ENCODE data around the gene MSI1.
A peak's percentile ranks its signal among the peaks of the same experiment; 100 is the strongest.

MSI1 gene

DNA sequence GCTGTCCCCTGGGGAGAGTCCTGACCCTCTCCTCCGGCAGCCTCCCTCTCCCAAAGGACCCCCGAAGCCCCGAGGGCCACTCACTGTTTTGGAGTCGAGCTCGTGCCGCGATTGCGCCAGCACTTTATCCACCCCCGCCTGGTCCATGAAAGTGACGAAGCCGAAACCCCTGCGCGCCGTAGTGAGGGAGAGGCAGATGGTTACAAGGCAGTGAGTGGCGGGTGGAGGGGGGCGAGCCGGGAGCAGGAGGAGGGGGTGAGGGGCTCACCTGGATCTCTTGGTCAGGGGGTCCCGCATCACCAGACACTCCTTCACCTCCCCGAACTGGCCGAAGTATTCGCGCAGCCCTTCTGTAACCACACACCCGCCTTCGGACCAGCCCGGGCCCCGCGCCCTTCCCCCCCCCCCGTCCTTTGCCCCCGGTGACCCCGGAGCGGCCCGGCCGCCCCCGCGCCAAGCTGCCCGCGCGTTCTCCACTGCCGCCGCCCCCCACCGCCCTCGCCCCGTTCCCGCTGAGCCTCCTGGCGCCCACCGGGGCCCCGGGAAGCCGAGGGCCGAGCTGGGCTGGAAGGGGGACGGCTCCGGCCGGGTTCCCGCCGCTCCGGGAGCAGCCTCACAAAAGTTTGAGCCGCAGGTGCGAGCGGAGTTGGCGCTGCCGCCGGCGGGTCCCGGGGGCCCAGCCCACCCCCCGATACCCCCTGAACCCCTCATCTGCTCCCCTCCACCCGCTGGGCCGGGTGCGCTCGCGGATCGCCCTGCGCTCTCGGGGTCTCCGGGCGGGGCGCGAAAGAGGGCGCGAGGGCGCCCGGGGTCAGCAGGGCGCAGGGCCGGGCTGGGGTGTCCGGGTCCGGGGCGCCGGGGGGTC lies 808 bp downstream of the MSI1 start:
- Histone ChIP-seq H3K4me3 (ENCODE audit: insufficient read depth, low read length, poor library complexity, severe bottlenecking) (no peak overlapping the region), H3K27me3 (ENCODE audit: low read length) (no peaks in the 10 kb centered on the region), H4K20me1 (ENCODE audit: low read depth, low read length) (no peaks in the 10 kb centered on the region), H3K79me2 (ENCODE audit: insufficient read depth, low read length) (no peaks in the 10 kb centered on the region), H3K9me2 (replicated peaks; ENCODE audit: insufficient read depth, low read length) (no peaks in the 10 kb centered on the region), H3K9ac (ENCODE audit: low read length) (no peak overlapping the region), H3K9me3 (ENCODE audit: insufficient read depth, low read length) (no peaks in the 10 kb centered on the region), H3K4me2 (ENCODE audit: low read depth, low read length, poor library complexity, severe bottlenecking) (no peak overlapping the region), H3F3A (ENCODE audit: insufficient read depth) (no peaks in the 10 kb centered on the region), H3K27ac (ENCODE audit: low read depth, low read length) (no peak overlapping the region), H2AFZ (ENCODE audit: low read depth, low read length, severe bottlenecking) (no peak overlapping the region), H3K36me3 (ENCODE audit: low read length) (no peaks in the 10 kb centered on the region)
- TF ChIP-seq EZH2phosphoT487 (conservative IDR thresholded peaks at IDR 0.05; ENCODE audit: low read length): no peak
- TF ChIP-seq, protein P1, sequence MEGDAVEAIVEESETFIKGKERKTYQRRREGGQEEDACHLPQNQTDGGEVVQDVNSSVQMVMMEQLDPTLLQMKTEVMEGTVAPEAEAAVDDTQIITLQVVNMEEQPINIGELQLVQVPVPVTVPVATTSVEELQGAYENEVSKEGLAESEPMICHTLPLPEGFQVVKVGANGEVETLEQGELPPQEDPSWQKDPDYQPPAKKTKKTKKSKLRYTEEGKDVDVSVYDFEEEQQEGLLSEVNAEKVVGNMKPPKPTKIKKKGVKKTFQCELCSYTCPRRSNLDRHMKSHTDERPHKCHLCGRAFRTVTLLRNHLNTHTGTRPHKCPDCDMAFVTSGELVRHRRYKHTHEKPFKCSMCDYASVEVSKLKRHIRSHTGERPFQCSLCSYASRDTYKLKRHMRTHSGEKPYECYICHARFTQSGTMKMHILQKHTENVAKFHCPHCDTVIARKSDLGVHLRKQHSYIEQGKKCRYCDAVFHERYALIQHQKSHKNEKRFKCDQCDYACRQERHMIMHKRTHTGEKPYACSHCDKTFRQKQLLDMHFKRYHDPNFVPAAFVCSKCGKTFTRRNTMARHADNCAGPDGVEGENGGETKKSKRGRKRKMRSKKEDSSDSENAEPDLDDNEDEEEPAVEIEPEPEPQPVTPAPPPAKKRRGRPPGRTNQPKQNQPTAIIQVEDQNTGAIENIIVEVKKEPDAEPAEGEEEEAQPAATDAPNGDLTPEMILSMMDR (IDR thresholded peaks at IDR 0.05; ENCODE audit: insufficient read depth, low read length, poor library complexity, severe bottlenecking): no peak

DNA sequence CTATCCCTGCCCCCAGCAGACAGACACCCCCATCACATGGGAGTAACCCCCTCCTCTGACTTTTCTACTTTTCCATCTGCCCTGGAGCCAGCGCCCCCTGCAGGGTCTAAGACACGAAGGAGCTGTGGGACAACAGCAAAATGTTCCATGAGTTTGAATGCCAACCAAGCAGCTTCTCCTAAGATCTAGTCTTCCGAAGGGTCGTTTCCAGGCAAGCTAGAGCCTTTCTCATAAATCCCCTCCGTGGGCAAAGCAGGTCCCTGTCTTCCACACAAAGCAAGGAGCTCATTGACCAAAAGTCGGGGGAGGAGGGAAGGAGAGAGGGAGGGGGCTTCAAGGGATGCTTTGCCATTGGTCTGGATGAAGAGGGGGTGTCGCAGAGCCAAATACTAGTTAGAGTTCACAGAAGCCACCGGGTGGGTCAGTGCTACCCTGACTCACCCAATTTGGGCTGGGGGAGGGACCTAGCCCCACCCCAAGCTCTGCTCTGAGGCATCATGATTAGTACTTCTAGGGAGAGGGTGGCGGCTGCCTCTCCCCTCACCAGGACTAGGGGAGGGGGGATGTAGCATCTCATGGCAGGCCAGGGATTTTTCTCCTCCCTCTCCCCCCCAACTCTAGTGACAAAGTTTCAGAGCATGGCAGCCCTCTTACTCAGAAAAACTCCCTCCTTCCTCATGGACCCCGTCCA lies 1.6 kb downstream of the MSI1 start:
- H3K4me2 ChIP-seq (ENCODE audit: low read depth, low read length, poor library complexity, severe bottlenecking): no peak overlapping the region
- H3K36me3 ChIP-seq (ENCODE audit: low read length): no peaks in the 10 kb centered on the region
- H3K27me3 ChIP-seq (ENCODE audit: low read length): no peaks in the 10 kb centered on the region
- H3K27ac ChIP-seq (ENCODE audit: low read depth, low read length): no peak overlapping the region
- no peaks in the 10 kb centered on the region for H3K9me3 ChIP-seq (ENCODE audit: insufficient read depth, low read length)
- no peak overlapping the region for H2AFZ ChIP-seq (ENCODE audit: low read depth, low read length, severe bottlenecking)
- H3K9ac ChIP-seq (ENCODE audit: low read length): no peak overlapping the region
- no peaks in the 10 kb centered on the region for H4K20me1 ChIP-seq (ENCODE audit: low read depth, low read length)
- no peak for TF ChIP-seq EZH2phosphoT487 (conservative IDR thresholded peaks at IDR 0.05; ENCODE audit: low read length)
- TF ChIP-seq, protein P1 (IDR thresholded peaks at IDR 0.05; ENCODE audit: insufficient read depth, low read length, poor library complexity, severe bottlenecking): peak; percentile 24
- H3F3A ChIP-seq (ENCODE audit: insufficient read depth): no peaks in the 10 kb centered on the region
- H3K4me3 ChIP-seq (ENCODE audit: insufficient read depth, low read length, poor library complexity, severe bottlenecking): no peak overlapping the region
- H3K9me2 ChIP-seq (replicated peaks; ENCODE audit: insufficient read depth, low read length): no peaks in the 10 kb centered on the region
- H3K79me2 ChIP-seq (ENCODE audit: insufficient read depth, low read length): no peaks in the 10 kb centered on the region

DNA sequence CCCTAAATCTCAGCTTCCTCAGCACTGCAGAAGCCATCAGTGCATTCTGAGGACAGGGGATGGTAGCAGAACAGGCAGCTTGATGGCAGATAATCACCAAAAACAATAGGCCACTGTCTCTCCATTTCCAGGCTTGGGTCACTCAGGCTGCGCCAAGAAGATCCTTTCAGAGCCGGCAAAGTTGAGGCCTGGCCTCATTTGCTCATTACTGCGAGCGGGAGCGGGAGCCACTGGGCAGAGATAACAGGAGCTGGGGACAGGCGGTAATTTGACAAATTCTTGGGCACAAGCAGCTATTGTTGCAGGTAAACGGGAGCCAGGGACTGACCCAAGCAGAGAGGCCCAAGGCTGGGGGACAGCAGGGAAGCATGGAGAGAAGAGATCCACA lies 2.1 kb downstream of the MSI1 start:
- H3F3A ChIP-seq (ENCODE audit: insufficient read depth): no peaks in the 10 kb centered on the region
- TF ChIP-seq, protein P1 (IDR thresholded peaks at IDR 0.05; ENCODE audit: insufficient read depth, low read length, poor library complexity, severe bottlenecking): no peak
- TF ChIP-seq EZH2phosphoT487 (conservative IDR thresholded peaks at IDR 0.05; ENCODE audit: low read length): no peak
- H3K9me2 ChIP-seq (replicated peaks; ENCODE audit: insufficient read depth, low read length): no peaks in the 10 kb centered on the region
- H3K27ac ChIP-seq (ENCODE audit: low read depth, low read length): no peak overlapping the region
- no peak overlapping the region for H3K9ac ChIP-seq (ENCODE audit: low read length)
- H3K9me3 ChIP-seq (ENCODE audit: insufficient read depth, low read length): no peaks in the 10 kb centered on the region
- no peaks in the 10 kb centered on the region for H4K20me1 ChIP-seq (ENCODE audit: low read depth, low read length)
- no peak overlapping the region for H3K4me3 ChIP-seq (ENCODE audit: insufficient read depth, low read length, poor library complexity, severe bottlenecking)
- H3K4me2 ChIP-seq (ENCODE audit: low read depth, low read length, poor library complexity, severe bottlenecking): no peak overlapping the region
- H2AFZ ChIP-seq (ENCODE audit: low read depth, low read length, severe bottlenecking): no peak overlapping the region
- no peaks in the 10 kb centered on the region for H3K79me2 ChIP-seq (ENCODE audit: insufficient read depth, low read length)
- no peaks in the 10 kb centered on the region for H3K27me3 ChIP-seq (ENCODE audit: low read length)
- H3K36me3 ChIP-seq (ENCODE audit: low read length): no peaks in the 10 kb centered on the region

All from SU-DHL-6 (cell line).